Breast epithelium (tissue), 4 donors: ENCODE data around the gene ZNHIT1. TPM values are rescaled to one million over a fixed set of nuclear protein-coding genes. Genes with fewer than 3 reads are reported as not detected.
"Not testable (repeated sequence)": the region's sequence is repeated elsewhere in the genome, so short reads cannot be mapped to it uniquely, and the experiment has no call there.

Source experiments
- DNase-seq, 2 donors: peaks; one replicate each; pipeline ENCODE4 v3.0.0-alpha.2; 2019; ENCODE audit warnings: low spot score in 2 of 2
- H3K27ac ChIP-seq, 2 donors: fragments of 200-600 bp; sonication (generic) in 1 of 2; one replicate each; pipeline ENCODE4 v1.5.1; 2016 to 2019; ENCODE audit warnings: mild to moderate bottlenecking in 1 of 2
- H3K27me3 ChIP-seq, 2 donors: fragments of 200-600 bp; sonication (generic) in 1 of 2; one replicate each; pipeline versions ENCODE4 v1.5.1 to v1.6.0; 2017 to 2019; ENCODE audit warnings: control low read depth in 1 of 2, mild to moderate bottlenecking in 1 of 2
- H3K36me3 ChIP-seq: fragments of 200-600 bp; one replicate; pipeline ENCODE4 v1.5.1; 2019
- H3K4me1 ChIP-seq, 2 donors: fragments of 200-600 bp; sonication (generic); one replicate each; pipeline ENCODE4 v1.5.1; 2016 to 2019; ENCODE audit warnings: control low read depth in 1 of 2
- H3K4me3 ChIP-seq, 3 donors: fragments of 200-600 bp; sonication (generic); 1 replicate in 2 of 3; 2 replicates in 1 of 3; pipeline ENCODE4 v1.5.1; 2016 to 2019; ENCODE audit warnings: mild to moderate bottlenecking in 3 of 3, moderate library complexity in 2 of 3
- H3K9me3 ChIP-seq, 2 donors: fragments of 200-600 bp; sonication (generic) in 1 of 2; one replicate each; pipeline ENCODE4 v1.5.1; 2016 to 2019; ENCODE audit warnings: control low read depth in 1 of 2
- POLR2A ChIP-seq: fragments of 450-650 bp; IDR thresholded peaks from one replicate; pipeline ENCODE4 v1.6.1; 2016; ENCODE audit warnings: antibody characterized with exemption, mild to moderate bottlenecking, moderate library complexity
- POLR2AphosphoS5 ChIP-seq, 3 donors: sonication (generic); formaldehyde crosslinking; IDR thresholded peaks; one replicate each; pipeline ENCODE4 v1.6.1; 2017; ENCODE audit warnings: antibody characterized with exemption in 3 of 3
- intact Hi-C: fragments of 100-400 bp; cut with DNase I; formaldehyde crosslinking; loops from one replicate; pipeline ENCODE4 v1.15.1; 2023; ENCODE audit warnings: low total_unique reads
- total RNA-seq, 3 donors: library from RNA; depleted of rRNA; stranded (reverse); fragments of >200 nt; gene quantifications; one replicate each; pipeline ENCODE4 v1.1.0, GENCODE V29; 2016
- TF ChIP-seq, protein P1 (sequence below), 3 donors: fragments of 450-650 bp; IDR thresholded peaks; one replicate each; pipeline ENCODE4 v1.5.1; 2016 to 2017; ENCODE audit warnings: antibody characterized with exemption in 3 of 3, mild to moderate bottlenecking in 3 of 3, moderate library complexity in 3 of 3

Gene ZNHIT1
- total RNA-seq, 3 donors from 2014 or later, result 80.2 to 107 (median 91.4) TPM

DNA sequence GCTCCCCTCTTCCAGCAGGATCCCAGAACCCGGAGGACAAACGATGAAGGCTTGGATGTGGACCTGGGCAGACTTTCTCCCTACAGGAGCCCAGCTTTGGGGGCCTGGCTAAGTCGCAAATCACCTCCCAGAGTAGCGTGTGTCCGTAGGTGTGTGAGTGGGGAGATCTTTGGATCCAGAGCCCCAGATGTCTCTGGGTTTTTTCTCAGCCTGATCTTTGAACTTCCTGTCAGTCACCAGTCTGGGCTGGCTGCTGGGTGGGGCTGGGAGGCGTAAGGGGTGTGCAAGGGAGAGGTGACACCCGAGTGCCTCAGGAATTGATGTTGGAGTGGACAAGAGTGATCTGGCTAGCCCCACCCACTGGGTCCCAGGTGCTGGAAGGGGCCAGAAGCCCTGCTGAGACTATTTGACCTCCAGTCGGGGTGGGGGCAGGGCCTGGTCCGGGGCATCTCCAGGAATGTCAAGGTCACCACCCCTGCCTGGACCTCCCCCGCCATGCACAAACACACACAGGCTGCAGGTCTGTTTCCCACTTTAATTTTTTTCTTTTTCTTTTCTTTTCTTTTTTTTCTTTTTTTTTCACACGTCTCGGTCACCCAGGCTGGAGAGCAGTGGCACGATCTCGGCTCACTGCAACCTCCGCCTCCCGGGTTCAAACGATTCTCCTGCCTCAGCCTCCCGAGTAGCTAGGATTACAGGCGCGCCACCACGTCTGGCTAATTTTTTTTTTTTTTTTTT, 16.9 kb upstream of the ZNHIT1 start, which contains the start of gene MOGAT3:
TSS of gene MOGAT3 (minus strand) at position 175 of the 738 bp plus-strand sequence. CDS start 182 bp downstream, outside the sequence.
- peaks cover 0 to 41% of the 10 kb centered on the region in 2 donors for H3K27me3 ChIP-seq

DNA sequence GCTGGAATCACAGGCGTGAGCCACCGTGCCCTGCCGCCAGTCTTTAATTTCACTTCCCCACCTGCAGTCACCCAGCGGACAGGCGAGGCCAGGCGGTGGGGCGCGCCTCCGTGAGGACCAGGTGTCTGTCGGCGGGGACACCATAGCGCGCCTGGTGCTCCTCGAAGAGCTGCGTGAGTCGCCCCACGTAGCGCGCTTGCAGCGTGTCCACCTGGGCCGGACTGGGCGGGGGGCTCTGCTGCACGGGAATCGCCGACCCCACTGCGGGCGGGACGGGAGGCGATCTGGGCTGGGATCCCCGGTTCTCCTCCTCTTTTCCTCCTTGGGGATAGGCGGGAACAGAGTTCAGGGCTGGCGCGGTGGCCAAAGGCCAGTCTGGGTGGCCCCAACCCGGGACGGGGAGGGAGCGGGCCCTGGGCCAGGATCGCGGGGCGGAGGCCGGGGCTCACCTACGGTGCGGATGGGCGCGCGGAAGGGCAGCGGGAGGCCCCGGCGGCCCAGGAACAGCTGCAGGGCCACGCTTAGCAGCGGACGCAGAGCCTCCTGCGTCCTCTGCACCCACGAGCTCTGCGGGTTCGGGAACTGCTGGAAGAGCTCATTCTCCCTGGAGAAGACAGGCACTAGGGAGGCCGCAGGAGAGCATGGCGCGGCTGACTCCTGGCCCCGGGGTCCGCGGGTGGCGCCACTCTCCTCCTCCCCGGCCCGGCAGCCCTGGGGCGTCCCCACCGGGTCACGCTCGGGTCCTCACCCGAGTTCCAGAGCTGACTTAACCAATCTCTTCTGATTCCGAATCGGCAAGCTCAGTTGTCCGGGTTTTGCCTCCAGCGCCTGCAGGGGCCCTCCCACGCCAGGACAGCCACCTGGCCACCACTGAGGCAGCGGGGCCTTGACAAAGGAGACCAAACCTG, 16.0 kb upstream of the ZNHIT1 start:
- Histone ChIP-seq H3K27me3 (peaks cover 0 to 41% of the 10 kb centered on the region in 2 donors), H3K27ac (no peak overlapping the region), H3K4me3 (peak overlapping the region in 2 of 3 donors; percentile 33 to 59), H3K4me1 (no peaks in the 10 kb centered on the region), H3K36me3 (no peaks in the 10 kb centered on the region), H3K9me3 (no peaks in the 10 kb centered on the region)
- intact Hi-C loops, result loop anchor here (10.0 kb wide), 1 partner anchor 53 kb away; no protein-coding TSS in a partner anchor
- DNase-seq, result no peak
- TF ChIP-seq, protein P1, sequence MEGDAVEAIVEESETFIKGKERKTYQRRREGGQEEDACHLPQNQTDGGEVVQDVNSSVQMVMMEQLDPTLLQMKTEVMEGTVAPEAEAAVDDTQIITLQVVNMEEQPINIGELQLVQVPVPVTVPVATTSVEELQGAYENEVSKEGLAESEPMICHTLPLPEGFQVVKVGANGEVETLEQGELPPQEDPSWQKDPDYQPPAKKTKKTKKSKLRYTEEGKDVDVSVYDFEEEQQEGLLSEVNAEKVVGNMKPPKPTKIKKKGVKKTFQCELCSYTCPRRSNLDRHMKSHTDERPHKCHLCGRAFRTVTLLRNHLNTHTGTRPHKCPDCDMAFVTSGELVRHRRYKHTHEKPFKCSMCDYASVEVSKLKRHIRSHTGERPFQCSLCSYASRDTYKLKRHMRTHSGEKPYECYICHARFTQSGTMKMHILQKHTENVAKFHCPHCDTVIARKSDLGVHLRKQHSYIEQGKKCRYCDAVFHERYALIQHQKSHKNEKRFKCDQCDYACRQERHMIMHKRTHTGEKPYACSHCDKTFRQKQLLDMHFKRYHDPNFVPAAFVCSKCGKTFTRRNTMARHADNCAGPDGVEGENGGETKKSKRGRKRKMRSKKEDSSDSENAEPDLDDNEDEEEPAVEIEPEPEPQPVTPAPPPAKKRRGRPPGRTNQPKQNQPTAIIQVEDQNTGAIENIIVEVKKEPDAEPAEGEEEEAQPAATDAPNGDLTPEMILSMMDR (IDR thresholded peaks at IDR 0.05), result no peak
- TF ChIP-seq POLR2A (no peak), POLR2AphosphoS5 (IDR thresholded peaks at IDR 0.05) (no peak)

More for the DNA sequence above, 16.9 kb upstream of the ZNHIT1 start, which contains the start of gene MOGAT3:
- TF ChIP-seq POLR2A (no peak), POLR2AphosphoS5 (IDR thresholded peaks at IDR 0.05) (no peak)
- TF ChIP-seq, protein P1 (IDR thresholded peaks at IDR 0.05), result no peak
- Histone ChIP-seq H3K36me3 (no peaks in the 10 kb centered on the region), H3K4me3 (peak within 1 kb of the TSS in 2 of 3 donors; percentile 33 to 59), H3K9me3 (no peaks in the 10 kb centered on the region), H3K4me1 (no peaks in the 10 kb centered on the region), H3K27ac (no peak within 1 kb of the TSS)
- intact Hi-C loops, result loop anchor here (10.0 kb wide), 1 partner anchor 54 kb away; no protein-coding TSS in a partner anchor
- no peak for DNase-seq

DNA sequence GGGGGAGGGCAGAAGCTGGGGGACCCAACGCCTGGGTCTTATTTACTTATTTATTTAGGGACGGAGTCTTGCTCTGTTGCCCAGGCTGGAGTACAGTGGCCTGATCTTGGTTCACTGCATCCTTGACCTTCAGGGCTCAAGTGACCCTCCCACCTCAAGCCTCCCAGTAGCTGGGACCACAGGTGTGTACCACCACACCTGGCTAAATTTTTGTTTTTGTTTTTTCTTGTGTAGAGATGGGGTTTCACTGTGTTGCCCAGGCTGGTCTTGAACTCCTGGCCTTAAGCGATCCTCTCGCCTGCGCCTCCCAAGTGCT, 15.4 kb upstream of the ZNHIT1 start:
- TF ChIP-seq, protein P1 (IDR thresholded peaks at IDR 0.05), result no peak
- TF ChIP-seq POLR2A (no peak), POLR2AphosphoS5 (IDR thresholded peaks at IDR 0.05) (no peak)
- DNase-seq, result no peak
- H3K9me3 ChIP-seq, result no peaks in the 10 kb centered on the region
- H3K36me3 ChIP-seq, result no peaks in the 10 kb centered on the region
- no peak overlapping the region for H3K4me3 ChIP-seq
- H3K4me1 ChIP-seq, result no peaks in the 10 kb centered on the region
- H3K27me3 ChIP-seq, result peaks cover 0 to 41% of the 10 kb centered on the region in 2 donors
- no peak overlapping the region for H3K27ac ChIP-seq
- intact Hi-C loops, result loop anchor here (10.0 kb wide), 1 partner anchor 52 kb away; no protein-coding TSS in a partner anchor

DNA sequence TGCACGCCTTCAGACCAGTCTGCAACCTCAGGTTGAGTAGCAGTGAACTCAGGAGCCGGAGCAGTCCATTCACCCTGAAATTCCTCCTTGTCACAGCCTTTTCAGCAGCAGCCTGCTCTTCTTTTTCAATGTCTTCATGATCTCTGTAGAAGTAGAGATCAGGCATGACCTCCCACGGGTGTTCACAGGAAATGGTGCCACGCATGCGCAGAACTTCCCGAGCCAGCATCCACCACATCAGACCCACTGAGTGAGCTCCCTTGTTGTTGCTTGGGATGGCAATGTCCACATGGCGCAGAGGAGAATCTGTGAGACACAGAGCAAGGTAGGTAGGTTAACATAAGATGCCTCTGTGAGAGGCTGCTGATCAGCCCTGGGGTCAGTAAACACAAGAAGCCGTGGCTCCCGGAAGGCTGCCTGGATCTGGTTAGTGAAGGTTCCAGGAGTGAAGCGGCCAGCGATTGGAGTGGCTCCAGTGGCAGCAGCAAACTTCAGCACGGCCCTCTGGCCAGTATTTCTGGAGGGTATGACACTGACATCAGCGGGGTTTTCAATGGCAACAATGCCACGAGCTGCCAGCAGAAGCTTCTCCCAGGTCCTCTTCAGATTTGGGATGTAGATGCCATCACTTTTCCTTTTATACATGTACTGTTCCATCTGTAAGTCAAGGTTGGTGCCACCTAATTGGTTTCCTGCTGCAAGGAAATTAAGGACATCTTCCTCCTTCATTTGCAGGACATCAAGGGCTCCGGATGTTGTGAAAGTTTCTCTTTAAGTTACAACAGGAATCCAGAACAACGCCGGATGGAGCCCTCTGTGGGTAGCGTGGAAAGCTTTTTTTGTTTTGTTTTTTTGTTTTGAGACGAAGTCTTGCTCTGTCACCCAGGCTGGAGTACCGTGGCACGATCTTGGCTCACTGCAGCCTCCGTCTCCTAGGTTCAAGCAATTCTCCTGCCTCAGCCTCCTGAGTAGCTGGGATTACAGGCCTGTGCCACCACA, 13.9 kb upstream of the ZNHIT1 start:
- intact Hi-C loops, result loop anchor here (10.0 kb wide), 1 partner anchor 51 kb away; no protein-coding TSS in a partner anchor
- H3K27me3 ChIP-seq, result peaks cover 0 to 34% of the 10 kb centered on the region in 2 donors
- not testable (repeated sequence) for H3K4me3 ChIP-seq

More for the DNA sequence above, 13.9 kb upstream of the ZNHIT1 start:
- not testable (repeated sequence) for DNase-seq, H3K4me1 ChIP-seq, H3K36me3 ChIP-seq, H3K9me3 ChIP-seq, H3K27ac ChIP-seq
